ENCODE data around the gene CARHSP1.
"Not testable (repeated sequence)": the region's sequence is repeated elsewhere in the genome, so short reads cannot be mapped to it uniquely, and the experiment has no call there.

Gene CARHSP1

DNA sequence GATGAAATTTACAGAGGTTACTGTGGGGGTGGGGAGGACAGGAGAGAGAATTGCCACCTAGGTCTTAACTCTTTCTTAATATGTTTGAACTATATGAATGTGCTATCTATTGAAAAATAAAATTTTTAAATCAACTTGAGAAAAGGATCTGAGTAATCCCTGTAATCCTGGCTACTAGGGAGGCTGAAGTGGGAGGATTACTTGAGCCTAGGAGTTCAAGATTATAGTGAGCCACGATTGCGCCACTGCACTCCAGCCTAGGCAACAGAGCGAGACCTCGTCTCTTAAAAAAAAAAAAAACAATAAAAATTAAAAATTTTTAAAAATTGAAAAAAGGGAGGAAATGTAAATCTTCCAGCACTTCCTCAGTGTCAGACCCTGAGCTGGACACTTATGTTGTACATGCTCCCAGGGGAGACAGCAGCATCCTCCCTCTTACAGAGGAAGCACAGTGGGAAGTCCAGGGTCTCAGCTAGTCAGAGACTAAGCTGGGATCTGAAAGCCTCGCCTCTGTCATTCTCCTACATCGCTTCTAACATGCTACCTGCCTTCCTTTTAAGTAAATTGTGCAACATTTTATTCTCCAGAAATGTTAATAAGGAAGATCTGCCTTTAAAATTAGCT is 49.3 kb downstream of the CARHSP1 start:
- no peak for DNase-seq

DNA sequence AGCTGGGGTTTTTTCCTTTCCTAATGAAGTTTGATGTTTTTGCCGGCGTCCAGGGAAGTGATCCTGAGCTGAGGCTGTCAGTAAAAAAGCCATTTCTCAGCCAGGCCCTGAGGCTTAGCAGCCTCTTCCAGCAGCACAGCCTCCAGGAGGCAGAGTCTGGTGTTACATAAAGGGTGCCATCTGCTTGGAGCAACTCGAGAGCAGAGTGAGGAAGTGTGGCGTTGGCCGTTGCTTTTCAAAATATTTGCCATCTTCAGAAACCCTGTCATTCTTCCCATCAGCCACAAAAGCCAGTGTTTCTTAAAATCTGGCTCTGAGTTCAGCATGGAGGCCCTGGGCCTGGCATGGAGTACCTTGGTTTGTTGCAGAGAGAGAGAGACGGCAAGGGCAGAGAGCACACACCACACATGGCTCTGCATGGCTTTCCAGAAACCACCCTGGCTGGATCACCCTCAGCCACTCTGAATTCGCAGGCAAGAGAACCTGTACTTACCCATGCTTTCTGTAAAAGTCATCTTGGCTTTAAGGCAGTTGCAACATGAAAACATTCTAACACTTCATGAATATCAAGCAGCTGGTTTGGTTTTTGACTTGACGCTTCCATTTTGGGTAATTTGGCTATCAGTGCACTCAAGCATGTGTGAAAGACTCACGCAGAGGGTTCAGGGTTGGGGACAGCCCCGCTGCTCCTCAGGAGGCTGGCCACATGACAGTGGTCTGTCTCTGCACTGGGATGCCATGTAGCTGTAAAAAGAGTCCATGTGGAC is 50.1 kb downstream of the CARHSP1 start:
- no peak for DNase-seq

DNA sequence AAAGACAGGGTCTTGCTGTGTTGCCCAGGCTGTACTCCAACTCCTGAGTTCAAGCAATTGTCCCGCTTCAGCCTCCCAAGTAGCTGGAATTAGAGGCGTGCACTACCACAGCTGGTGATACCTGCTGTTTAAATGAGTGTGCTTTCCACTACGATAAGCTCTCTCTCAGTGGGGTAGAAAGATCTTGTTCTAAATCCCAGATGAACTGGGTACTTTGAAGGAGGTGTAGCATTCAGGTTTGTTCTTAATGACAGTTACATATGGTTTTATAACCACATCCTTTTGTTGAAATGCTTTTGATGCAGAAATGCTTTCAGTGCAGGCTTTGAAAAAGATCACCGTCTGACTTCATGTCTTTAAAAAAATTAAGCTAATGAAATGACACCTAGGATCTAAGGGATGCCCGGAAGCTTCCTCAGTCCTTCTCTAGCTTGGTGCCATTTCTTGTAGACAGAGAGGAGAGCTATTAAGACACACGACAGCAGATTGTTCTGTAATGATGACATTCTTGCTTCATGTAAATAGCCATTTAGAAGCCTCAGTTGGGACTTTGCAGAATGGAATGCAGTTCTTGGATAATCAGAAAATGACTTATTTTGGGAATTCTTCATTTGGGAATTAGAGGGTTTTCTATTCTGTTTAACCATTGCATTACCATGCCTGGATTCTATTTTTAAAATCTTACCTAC is 51.7 kb downstream of the CARHSP1 start:
- no peak for DNase-seq

DNA sequence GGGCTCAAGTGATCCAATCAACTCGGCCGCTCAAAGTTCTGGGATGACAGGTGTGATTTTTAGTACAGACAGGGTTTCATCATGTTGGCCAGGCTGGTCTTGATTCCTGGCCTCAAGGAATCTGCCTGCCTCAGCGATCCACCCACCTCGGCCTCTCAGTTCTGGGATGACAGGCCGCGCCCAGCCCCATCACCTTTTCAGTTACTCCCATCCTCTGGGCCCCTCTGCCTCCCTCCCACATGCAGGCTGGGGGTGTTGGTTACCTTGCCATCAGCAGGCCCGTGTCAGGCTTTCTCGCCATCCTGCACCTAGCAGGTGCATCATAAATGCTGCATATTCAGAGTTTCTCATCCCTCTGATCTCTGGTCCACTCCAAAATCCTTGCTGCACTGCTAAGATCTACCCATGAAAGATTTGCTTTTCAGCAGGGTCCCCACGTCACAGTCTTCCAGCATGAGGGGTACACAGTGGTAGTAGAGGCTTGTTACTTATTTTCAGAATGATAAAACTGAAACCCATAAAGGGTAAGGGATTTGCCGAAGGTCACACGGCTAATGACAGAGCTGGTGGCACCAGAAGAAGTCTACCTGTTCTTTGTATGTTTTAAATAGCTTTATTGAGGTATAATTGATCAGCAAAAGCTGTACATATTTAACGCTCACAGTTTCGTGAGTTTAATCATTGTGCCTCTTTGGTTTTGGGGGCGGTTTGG is 54.6 kb downstream of the CARHSP1 start:
- no peak for DNase-seq

DNA sequence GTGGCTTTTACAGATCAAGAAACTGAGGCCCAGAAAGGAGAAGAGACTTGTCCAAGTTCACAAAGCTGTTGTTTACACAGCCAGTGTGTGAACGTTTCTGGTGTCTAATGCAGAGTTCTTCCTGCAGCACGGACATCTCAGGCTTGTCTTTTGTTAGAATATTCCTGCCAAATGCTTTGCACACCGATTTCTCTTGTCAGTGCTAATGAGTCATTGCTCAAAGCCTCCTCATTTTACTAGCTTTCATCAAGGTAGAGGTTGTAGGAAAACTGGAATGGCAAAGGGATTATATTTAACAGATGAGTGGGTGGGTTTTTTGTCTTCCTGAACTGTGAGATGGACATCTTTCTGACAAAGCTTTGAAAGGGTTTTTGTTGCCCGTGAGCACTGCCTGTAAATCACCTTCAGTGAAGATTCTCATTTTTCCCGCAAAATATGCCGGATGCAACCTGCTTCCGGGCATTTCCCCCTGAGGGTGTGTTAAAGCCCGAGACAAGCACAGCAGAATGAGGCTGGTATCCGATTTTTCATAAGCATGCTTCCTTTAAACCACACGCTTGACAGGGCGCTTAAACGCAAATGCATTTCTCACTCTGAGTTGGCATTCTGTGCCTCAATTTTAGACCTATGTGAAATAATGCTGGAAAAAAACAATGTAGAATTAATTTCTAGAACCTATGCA is 56.5 kb downstream of the CARHSP1 start:
- no peak for DNase-seq

DNA sequence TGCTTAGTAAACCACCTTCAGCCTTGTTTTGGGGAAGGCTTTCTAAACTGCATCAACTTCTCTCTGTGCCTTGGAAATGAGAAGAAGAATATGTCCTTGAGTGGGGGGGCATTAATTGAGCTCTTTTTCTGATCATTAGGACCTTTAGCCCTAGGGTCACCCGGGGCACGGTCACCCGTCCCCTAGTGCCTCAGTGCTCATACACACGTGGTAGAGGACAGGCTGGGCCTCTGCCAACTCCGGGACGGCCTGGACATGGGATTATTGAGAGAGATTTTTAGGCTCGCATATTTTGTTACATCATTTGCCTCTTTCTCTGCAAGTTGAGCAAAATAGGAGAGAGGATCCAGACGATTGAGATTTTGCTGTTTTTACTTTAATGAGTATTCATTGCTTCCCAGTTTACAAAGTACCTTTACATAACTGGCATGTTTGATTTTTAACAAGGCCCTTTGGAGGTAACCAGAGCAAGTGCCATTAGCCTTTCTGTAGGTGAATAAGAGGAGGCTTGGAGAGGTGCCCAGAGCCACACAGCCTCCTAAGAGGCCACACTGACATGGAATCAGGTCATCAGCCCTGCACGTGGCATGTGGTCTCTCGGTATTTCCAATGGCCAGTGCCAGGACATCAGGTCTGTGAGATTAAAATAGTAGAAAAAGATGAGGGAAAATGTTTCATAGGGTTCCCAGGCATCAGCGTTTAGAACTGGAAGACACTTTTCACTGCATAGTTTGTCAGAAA is 60.0 kb downstream of the CARHSP1 start:
- DNase-seq, result no peak

DNA sequence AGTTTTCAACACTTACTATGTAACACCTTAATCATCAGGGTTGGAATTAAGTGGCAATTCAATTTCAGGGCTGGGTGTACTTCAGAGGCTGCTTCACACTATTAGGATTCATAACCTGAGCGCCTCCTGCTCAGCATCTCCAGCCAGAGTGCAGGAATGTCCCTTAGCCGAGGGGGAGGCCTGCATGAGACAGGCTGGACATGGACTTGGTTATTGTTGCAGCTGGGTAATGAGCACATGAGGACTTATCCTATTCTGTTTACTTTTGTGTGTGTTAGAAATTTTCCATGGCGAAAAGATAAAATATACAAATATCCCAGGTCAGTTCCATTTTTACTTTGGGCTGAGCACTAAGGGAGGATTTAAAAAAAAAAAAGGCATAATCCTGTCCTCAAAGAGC is 60.8 kb downstream of the CARHSP1 start:
- no peak for DNase-seq

DNA sequence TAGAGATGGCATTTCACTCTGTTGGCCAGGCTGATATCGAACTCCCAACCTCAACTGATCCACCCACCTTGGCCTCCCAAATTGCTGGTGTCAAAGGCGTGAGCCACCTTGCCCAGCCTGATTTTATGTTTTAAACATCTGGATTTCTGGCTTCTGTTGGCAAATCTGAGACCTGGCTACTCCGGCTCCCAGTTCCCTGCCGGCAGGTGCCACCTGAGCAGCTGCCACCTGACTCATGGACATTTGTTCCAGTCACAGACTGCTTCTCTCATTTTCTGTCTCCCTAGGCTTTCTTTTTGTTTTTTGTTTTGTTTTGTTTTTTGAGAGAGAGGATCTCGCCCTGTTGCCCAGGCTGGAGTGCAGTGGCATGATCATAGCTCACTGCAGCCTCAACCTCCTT is 61.6 kb downstream of the CARHSP1 start:
- no peak for DNase-seq

DNA sequence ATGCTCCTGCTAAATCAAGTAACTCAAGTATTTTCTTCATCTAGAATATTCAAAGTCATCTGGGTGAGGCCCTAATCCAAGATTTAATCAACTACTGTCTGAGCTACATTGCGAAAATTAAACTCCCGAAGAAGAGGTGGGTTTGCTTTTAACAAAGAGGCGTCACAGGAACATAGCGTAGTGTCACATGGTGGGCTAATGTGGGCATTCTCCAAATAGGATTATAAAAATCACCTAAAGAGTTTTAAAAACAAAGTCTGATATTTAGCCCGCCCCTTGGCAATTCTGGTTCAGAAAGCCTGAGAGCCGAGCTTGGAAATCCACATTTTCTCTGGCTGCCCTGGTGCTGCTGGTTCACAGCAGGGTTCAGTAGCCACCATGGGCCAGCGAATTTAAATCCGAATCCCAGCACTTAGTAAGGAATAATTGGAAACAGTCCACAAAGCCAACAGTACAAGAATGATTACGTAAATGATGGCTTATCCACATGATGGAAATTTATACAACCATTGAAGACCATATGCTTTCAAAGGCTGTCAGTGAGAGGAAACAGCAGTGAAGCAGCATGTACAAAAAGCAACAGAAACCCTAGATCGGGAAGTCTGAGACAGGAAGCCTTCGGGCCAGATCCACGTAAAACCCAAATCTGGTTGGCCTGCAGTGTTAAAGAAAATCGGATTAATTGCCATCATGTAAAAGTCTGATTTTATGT is 62.4 kb downstream of the CARHSP1 start:
- DNase-seq, result no peak

DNA sequence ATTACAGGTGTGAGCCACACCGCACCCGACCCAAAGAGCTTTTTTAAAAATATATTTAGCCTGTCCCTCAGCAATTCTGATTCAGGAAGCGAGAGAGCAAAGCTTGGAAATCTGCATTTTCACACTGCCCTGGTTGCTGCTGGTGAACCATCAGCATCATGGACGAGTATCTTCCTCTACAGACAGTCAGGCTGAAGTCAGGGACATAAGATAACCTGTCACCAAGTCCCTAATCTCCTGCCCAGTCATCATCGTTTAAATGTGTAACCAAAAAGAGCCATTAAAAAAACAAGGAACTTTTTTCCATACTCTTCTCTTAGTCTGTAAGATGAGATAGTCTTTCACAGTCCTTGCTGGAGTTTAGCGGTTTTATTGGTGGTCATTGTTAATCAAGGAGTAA is 64.5 kb downstream of the CARHSP1 start:
- DNase-seq, result no peak

DNA sequence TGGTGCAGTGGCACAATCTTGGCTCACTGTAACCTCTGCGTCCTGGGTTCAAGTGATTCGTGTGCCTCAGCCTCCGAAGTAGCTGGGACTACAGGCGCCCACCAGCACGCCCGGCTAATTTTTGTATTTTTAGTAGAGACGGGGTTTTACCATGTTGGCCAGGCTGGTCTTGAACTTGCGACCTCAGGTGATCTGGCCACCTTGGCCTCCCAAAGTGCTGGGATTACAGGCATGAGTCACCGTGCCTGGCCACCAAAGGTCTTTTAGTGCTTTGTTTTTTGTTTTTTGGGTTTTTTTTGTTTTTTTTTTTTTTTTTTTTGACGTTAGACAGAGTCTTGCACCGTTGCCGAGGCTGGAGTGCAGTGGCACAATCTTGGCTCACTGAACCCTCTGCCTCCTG is 65.1 kb downstream of the CARHSP1 start:
- not testable (repeated sequence) for DNase-seq

Measured in cortex of kidney (tissue), 1 donor.